SK-N-SH treated with all-trans-retinoic acid at 6 μM for 48 hours (cell line): Measurements from ENCODE around the gene COL6A5.

Source experiments
- ARNTL ChIP-seq: fragments of 450-650 bp; formaldehyde crosslinking; IDR thresholded peaks from 2 replicates; pipeline ENCODE4 v1.5.0; 2020; ENCODE audit warnings: low read depth, mild to moderate bottlenecking, moderate library complexity, borderline replicate concordance
- BACH2 ChIP-seq: fragments of 250-450 bp; sonication (Bioruptor Pico); IDR thresholded peaks from 2 replicates; pipeline ENCODE4 v1.9.0; 2021; ENCODE audit warnings: mild to moderate bottlenecking, borderline replicate concordance
- CSDC2 ChIP-seq: fragments of 250-450 bp; sonication (Bioruptor Pico); IDR thresholded peaks from 2 replicates; pipeline ENCODE4 v1.5.0; 2020; ENCODE audit warnings: mild to moderate bottlenecking, moderate library complexity
- GLIS3 ChIP-seq: fragments of 250-450 bp; sonication (Bioruptor Pico); IDR thresholded peaks from 2 replicates; pipeline ENCODE4 v1.5.0; 2020; ENCODE audit warnings: mild to moderate bottlenecking, moderate library complexity
- ISL1 ChIP-seq: fragments of 250-450 bp; sonication (Bioruptor Pico); IDR thresholded peaks from 2 replicates; pipeline ENCODE4 v2.1.2; 2022; ENCODE audit warnings: mild to moderate bottlenecking, moderate library complexity
- PPARA ChIP-seq: fragments of 250-450 bp; sonication (Bioruptor Pico); IDR thresholded peaks from 2 replicates; pipeline ENCODE4 v1.5.0; 2020; ENCODE audit warnings: mild to moderate bottlenecking, borderline replicate concordance
- RARB ChIP-seq: fragments of 250-450 bp; sonication (Bioruptor Pico); IDR thresholded peaks from 2 replicates; pipeline ENCODE4 v1.8.0; 2021; ENCODE audit warnings: mild to moderate bottlenecking, moderate library complexity
- SNAI2 ChIP-seq: fragments of 250-450 bp; sonication (Bioruptor Pico); IDR thresholded peaks from 2 replicates; pipeline ENCODE4 v1.5.0; 2020; ENCODE audit warnings: mild to moderate bottlenecking, moderate library complexity
- TSHZ2 ChIP-seq: fragments of 250-450 bp; sonication (Bioruptor Pico); IDR thresholded peaks from 2 replicates; pipeline ENCODE4 v1.5.0; 2020; ENCODE audit warnings: mild to moderate bottlenecking, moderate library complexity
- ZC3H10 ChIP-seq: fragments of 250-450 bp; sonication (Bioruptor Pico); IDR thresholded peaks from 2 replicates; pipeline ENCODE4 v1.5.1; 2021; ENCODE audit warnings: mild to moderate bottlenecking, moderate library complexity
- ZFP3 ChIP-seq: fragments of 250-450 bp; sonication (Bioruptor Pico); IDR thresholded peaks from 2 replicates; pipeline ENCODE4 v1.5.0; 2020; ENCODE audit warnings: mild to moderate bottlenecking, moderate library complexity
- ZFP30 ChIP-seq: fragments of 450-650 bp; formaldehyde crosslinking; IDR thresholded peaks from 2 replicates; pipeline ENCODE4 v1.5.0; 2022; ENCODE audit warnings: mild to moderate bottlenecking, moderate library complexity
- ZNF8 ChIP-seq: fragments of 450-650 bp; formaldehyde crosslinking; IDR thresholded peaks from 2 replicates; pipeline ENCODE4 v1.5.0; 2020; ENCODE audit warnings: mild to moderate bottlenecking, moderate library complexity
- TF ChIP-seq, protein P1 (sequence below): fragments of 250-450 bp; sonication (Bioruptor Pico); IDR thresholded peaks from 2 replicates; pipeline ENCODE4 v1.8.0; 2020; ENCODE audit warnings: mild to moderate bottlenecking, moderate library complexity, borderline replicate concordance

DNA sequence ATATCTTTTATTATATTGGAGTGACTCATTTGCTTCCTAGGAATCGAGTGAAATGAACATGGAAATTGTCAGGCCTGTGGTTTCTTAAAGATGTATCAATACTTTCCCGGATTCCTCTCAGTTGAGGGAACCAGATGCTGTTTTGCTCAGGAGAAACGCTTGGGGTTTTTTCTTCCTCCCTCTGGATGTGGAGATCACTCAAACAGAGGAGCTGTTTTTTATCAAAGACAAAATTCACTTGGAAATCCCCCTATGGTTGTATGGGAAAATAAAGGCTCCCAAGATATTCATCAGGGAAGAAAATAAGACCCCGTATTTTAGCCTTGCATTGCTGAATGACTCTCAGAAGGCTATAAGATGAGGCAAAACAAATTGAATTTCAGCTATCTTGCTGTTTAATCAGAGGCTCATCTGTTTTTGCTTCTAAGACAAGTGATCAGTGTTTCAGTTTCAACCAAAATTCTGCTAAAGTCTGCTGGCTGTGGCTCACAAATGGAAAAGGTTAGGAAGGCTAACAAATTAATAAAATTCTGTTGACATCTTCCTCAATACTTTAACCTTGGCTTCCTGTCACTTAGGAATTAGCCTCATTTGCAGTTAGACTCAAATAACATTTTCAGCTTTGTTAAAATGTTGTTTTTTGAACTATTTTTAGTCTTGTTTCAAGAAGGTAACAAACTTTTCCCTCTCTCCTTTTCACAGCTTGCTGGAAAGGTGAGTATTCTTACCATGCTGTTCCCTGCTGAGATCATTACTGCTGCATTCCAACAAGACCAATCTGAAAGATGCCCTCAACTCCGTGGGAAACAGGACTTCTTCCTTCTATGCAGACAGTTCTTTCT, 83.6 kb downstream of the COL6A5 start:
- TF ChIP-seq SNAI2 (CRISPR knock-in tag) (no peak), GLIS3 (no peak), ZFP30 (CRISPR knock-in tag) (no peak), CSDC2 (CRISPR knock-in tag) (no peak), ZC3H10 (CRISPR knock-in tag) (no peak), BACH2 (CRISPR knock-in tag) (no peak), ZFP3 (CRISPR knock-in tag) (no peak), PPARA (CRISPR knock-in tag) (no peak), ZNF8 (CRISPR knock-in tag) (no peak), TSHZ2 (CRISPR knock-in tag) (no peak), ISL1 (no peak), RARB (CRISPR knock-in tag) (no peak), ARNTL (CRISPR knock-in tag) (no peak)
- TF ChIP-seq, protein P1, sequence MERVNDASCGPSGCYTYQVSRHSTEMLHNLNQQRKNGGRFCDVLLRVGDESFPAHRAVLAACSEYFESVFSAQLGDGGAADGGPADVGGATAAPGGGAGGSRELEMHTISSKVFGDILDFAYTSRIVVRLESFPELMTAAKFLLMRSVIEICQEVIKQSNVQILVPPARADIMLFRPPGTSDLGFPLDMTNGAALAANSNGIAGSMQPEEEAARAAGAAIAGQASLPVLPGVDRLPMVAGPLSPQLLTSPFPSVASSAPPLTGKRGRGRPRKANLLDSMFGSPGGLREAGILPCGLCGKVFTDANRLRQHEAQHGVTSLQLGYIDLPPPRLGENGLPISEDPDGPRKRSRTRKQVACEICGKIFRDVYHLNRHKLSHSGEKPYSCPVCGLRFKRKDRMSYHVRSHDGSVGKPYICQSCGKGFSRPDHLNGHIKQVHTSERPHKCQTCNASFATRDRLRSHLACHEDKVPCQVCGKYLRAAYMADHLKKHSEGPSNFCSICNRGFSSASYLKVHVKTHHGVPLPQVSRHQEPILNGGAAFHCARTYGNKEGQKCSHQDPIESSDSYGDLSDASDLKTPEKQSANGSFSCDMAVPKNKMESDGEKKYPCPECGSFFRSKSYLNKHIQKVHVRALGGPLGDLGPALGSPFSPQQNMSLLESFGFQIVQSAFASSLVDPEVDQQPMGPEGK (CRISPR knock-in tag) = no peak
